ENCODE results near the gene GNG14. TPM values are rescaled to one million over a fixed set of nuclear protein-coding genes. Genes with fewer than 3 reads are reported as not detected.

GNG14 gene
- total RNA-seq, 2 experiments from 2014 or later, result not detected

Other genes starting within 250 kb of the GNG14 start
- gene ZNF443, start 247.0 kb upstream of the GNG14 start, total RNA-seq, result 1 to 10 TPM; 6.9 to 7.1 TPM
- gene ZNF709, start 203.2 kb upstream of the GNG14 start, total RNA-seq, result 1 to 10 TPM; 4.9 to 5.0 TPM
- gene ZNF564, start 136.5 kb upstream of the GNG14 start, total RNA-seq, result 10 to 100 TPM; 18.1 to 19.0 TPM
- gene ZNF490, start 77.2 kb upstream of the GNG14 start, total RNA-seq, result 10 to 100 TPM; 14.9 to 17.4 TPM
- gene ZNF791, start 77.1 kb upstream of the GNG14 start, total RNA-seq, result 10 to 100 TPM; 37.1 to 42.7 TPM
- gene MAN2B1, start 21.3 kb upstream of the GNG14 start, total RNA-seq, result 100 to 1,000 TPM; 108 to 115 TPM
- gene WDR83, start 21.2 kb upstream of the GNG14 start, total RNA-seq, result 10 to 100 TPM; 18.2 to 21.1 TPM
- gene DHPS, start 6.1 kb upstream of the GNG14 start, total RNA-seq, result 100 to 1,000 TPM; 148 to 149 TPM
- gene FBXW9, start 8.6 kb downstream of the GNG14 start, total RNA-seq, result 1 to 10 TPM; 4.9 to 5.3 TPM
- 10 to 100 TPM; 80.8 to 81.9 TPM for gene TNPO2, start 35.9 kb downstream of the GNG14 start, total RNA-seq
- 100 to 1,000 TPM; 213 to 214 TPM for gene TRIR, start 46.7 kb downstream of the GNG14 start, total RNA-seq
- 10 to 100 TPM; 46.4 to 47.2 TPM for gene GET3, start 49.5 kb downstream of the GNG14 start, total RNA-seq
- not detected for gene BEST2, start 63.8 kb downstream of the GNG14 start, total RNA-seq
- gene HOOK2, start 87.6 kb downstream of the GNG14 start, total RNA-seq, result 10 to 100 TPM; 20.0 to 20.3 TPM
- gene JUNB, start 103.5 kb downstream of the GNG14 start, total RNA-seq, result 10 to 100 TPM; 82.7 to 84.6 TPM
- 100 to 1,000 TPM; 170 to 181 TPM for gene PRDX2, start 113.8 kb downstream of the GNG14 start, total RNA-seq
- gene THSD8, start 114.1 kb downstream of the GNG14 start, total RNA-seq, result 10 to 100 TPM in 1 of 2 experiments, 1 to 10 TPM in 1; 5.8 to 10.8 TPM
- 10 to 100 TPM; 46.2 to 47.8 TPM for gene RNASEH2A, start 118.6 kb downstream of the GNG14 start, total RNA-seq
- gene RTBDN, start 146.6 kb downstream of the GNG14 start, total RNA-seq, result not detected
- 1 to 10 TPM; 1.8 to 2.6 TPM for gene MAST1, start 150.5 kb downstream of the GNG14 start, total RNA-seq
- gene DNASE2, start 193.5 kb downstream of the GNG14 start, total RNA-seq, result 10 to 100 TPM; 29.0 to 30.4 TPM
- gene KLF1, start 199.2 kb downstream of the GNG14 start, total RNA-seq, result under 1 TPM in 1 of 2 experiments, not detected in 1; 0.19 TPM
- gene GCDH, start 203.2 kb downstream of the GNG14 start, total RNA-seq, result 10 to 100 TPM; 39.7 to 43.4 TPM
- 1 to 10 TPM; 3.6 to 4.4 TPM for gene SYCE2, start 231.3 kb downstream of the GNG14 start, total RNA-seq
- 10 to 100 TPM; 69.2 to 73.3 TPM for gene FARSA, start 245.7 kb downstream of the GNG14 start, total RNA-seq